ENCODE results near the gene MAD2L1BP. TPM values are rescaled to one million over a fixed set of nuclear protein-coding genes. Genes with fewer than 3 reads are reported as not detected.

MAD2L1BP gene
- total RNA-seq, 4 donors from 2014 or later, result 16.3 to 36.9 (median 21.5) TPM

- Histone ChIP-seq H3K27ac (no peak overlapping the region), H3K4me3 (no peak overlapping the region), H3K27me3 (no peaks in the 10 kb centered on the region), H3K4me1 (peaks cover 0 to 53% (median 17%) of the 10 kb centered on the region in 4 donors), H3K36me3 (peaks cover 0 to 41% (median 2%) of the 10 kb centered on the region in 3 donors), H3K9me3 (no peaks in the 10 kb centered on the region)
- 65 to 68% methylated on average over 8 of the region's 8 CpGs for WGBS, 2 donors
- DNase-seq (ENCODE audit: low spot score in 2 of 2), result no peak
- TF ChIP-seq POLR2A (IDR thresholded peaks at IDR 0.05) (no peak), CTCF (IDR thresholded peaks at IDR 0.05) (no peak), EP300 (IDR thresholded peaks at IDR 0.05) (no peak)
These were observed 47.2 kb downstream of the MAD2L1BP start for GRCh38 chr6:43682724-43683429.

- Histone ChIP-seq H3K27me3 (no peaks in the 10 kb centered on the region), H3K9me3 (no peaks in the 10 kb centered on the region), H3K36me3 (peaks cover 0 to 31% (median 0%) of the 10 kb centered on the region in 3 donors), H3K4me3 (no peak overlapping the region), H3K27ac (no peak overlapping the region), H3K4me1 (peaks cover 0 to 59% (median 17%) of the 10 kb centered on the region in 4 donors)
- DNase-seq (ENCODE audit: low spot score in 2 of 2), result no peak
- 35 to 50% methylated on average over 1 of the region's 1 CpG for WGBS, 2 donors
- no peak for TF ChIP-seq EP300 (IDR thresholded peaks at IDR 0.05)
These were observed 48.2 kb downstream of the MAD2L1BP start for GRCh38 chr6:43683708-43684455.

GRCh38 chr6:43687079-43687436, 51.4 kb downstream of the MAD2L1BP start:
- TF ChIP-seq CTCF (IDR thresholded peaks at IDR 0.05) (no peak), POLR2A (IDR thresholded peaks at IDR 0.05) (no peak), EP300 (IDR thresholded peaks at IDR 0.05) (no peak)
- 2 to 6% methylated on average over 10 of the region's 10 CpGs for WGBS, 2 donors
- DNase-seq (ENCODE audit: low spot score in 2 of 2), result no peak
- Histone ChIP-seq H3K9me3 (no peaks in the 10 kb centered on the region), H3K36me3 (peaks cover 0 to 5% (median 0%) of the 10 kb centered on the region in 3 donors), H3K4me3 (peak overlapping the region; percentile 79 to 94 (median 80)), H3K27ac (peak overlapping the region; percentile 45 to 86 (median 68)), H3K4me1 (peaks cover 0 to 49% (median 17%) of the 10 kb centered on the region in 4 donors), H3K27me3 (peaks cover 2 to 4% of the 10 kb centered on the region in 2 donors)

- Histone ChIP-seq H3K4me3 (peak within 1 kb of the TSS; percentile 79 to 94 (median 80)), H3K27me3 (peaks cover 2 to 4% of the 10 kb centered on the region in 2 donors), H3K4me1 (peaks cover 0 to 47% (median 17%) of the 10 kb centered on the region in 4 donors), H3K27ac (peak within 1 kb of the TSS; percentile 45 to 86 (median 68)), H3K9me3 (no peaks in the 10 kb centered on the region), H3K36me3 (peaks cover 0 to 5% (median 0%) of the 10 kb centered on the region in 3 donors)
- 2% methylated on average over 43 of the region's 43 CpGs for WGBS, 2 donors
- peak; percentile 62 to 75 for DNase-seq (ENCODE audit: low spot score in 2 of 2)
- TF ChIP-seq EP300 (IDR thresholded peaks at IDR 0.05) (peak in 1 of 2 donors; percentile 85), POLR2A (IDR thresholded peaks at IDR 0.05) (peak in 1 of 2 donors; percentile 55), CTCF (IDR thresholded peaks at IDR 0.05) (peak in 1 of 5 experiments; percentile 5)
These were observed 52.1 kb downstream of the MAD2L1BP start, which contains the start of gene MRPS18A for GRCh38 chr6:43687437-43688347. Gene MRPS18A (minus strand): TSS chr6:43687791. CDS start chr6:43687779, 12 bp downstream.

GRCh38 chr6:43689421-43689820, 53.8 kb downstream of the MAD2L1BP start:
- Histone ChIP-seq H3K36me3 (peaks cover 0 to 5% (median 0%) of the 10 kb centered on the region in 3 donors), H3K4me1 (peaks cover 0 to 32% (median 11%) of the 10 kb centered on the region in 4 donors), H3K9me3 (no peaks in the 10 kb centered on the region), H3K4me3 (no peak overlapping the region), H3K27me3 (peaks cover 2 to 12% of the 10 kb centered on the region in 2 donors), H3K27ac (no peak overlapping the region)
- 78% methylated on average over 2 of the region's 2 CpGs for WGBS, 2 donors
- no peak for DNase-seq (ENCODE audit: low spot score in 2 of 2)
- TF ChIP-seq POLR2A (IDR thresholded peaks at IDR 0.05), result no peak
- TF ChIP-seq CTCF (IDR thresholded peaks at IDR 0.05), result no peak
- no peak for TF ChIP-seq EP300 (IDR thresholded peaks at IDR 0.05)
